BLaER1 treated with 17β-estradiol and CSF1 and Interleukin-3, amounts not matched to agents 10 nM and 100 nM (cell line): ENCODE data around the gene PLP2.
"Not testable (repeated sequence)": the region's sequence is repeated elsewhere in the genome, so short reads cannot be mapped to it uniquely, and the experiment has no call there.

ENCODE experiments used
- H3K27ac ChIP-seq, 11 experiments: shearing (Covaris generic); formaldehyde crosslinking; 2 replicates each; pipeline ENCODE4 v1.8.1; 2022
- H3K27me3 ChIP-seq, 11 experiments: shearing (Covaris generic); formaldehyde crosslinking; 2 replicates each; pipeline ENCODE4 v1.8.1; 2022
- H3K36me3 ChIP-seq, 11 experiments: shearing (Covaris generic); formaldehyde crosslinking; 2 replicates each; pipeline ENCODE4 v1.8.1; 2022
- H3K4me1 ChIP-seq, 10 experiments: shearing (Covaris generic); formaldehyde crosslinking; 2 replicates each; pipeline ENCODE4 v1.8.1; 2022
- H3K4me2 ChIP-seq, 11 experiments: shearing (Covaris generic); formaldehyde crosslinking; 2 replicates each; pipeline ENCODE4 v1.8.1; 2022
- H3K4me3 ChIP-seq, 10 experiments: shearing (Covaris generic); formaldehyde crosslinking; 2 replicates each; pipeline ENCODE4 v1.8.1; 2022
- H3K9ac ChIP-seq, 11 experiments: shearing (Covaris generic); formaldehyde crosslinking; 2 replicates each; pipeline ENCODE4 v1.8.1; 2022
- H3K9me3 ChIP-seq, 11 experiments: shearing (Covaris generic); formaldehyde crosslinking; replicated peaks in 1 of 11; 2 replicates each; pipeline ENCODE4 v1.8.1; 2022
- H4K20me1 ChIP-seq, 11 experiments: shearing (Covaris generic); formaldehyde crosslinking; 2 replicates each; pipeline ENCODE4 v1.8.1; 2022
- Cebpa-rat ChIP-seq, 11 experiments: shearing (Covaris generic); IDR thresholded peaks; 2 replicates each; pipeline ENCODE4 v1.8.1; 2022

PLP2 gene

DNA sequence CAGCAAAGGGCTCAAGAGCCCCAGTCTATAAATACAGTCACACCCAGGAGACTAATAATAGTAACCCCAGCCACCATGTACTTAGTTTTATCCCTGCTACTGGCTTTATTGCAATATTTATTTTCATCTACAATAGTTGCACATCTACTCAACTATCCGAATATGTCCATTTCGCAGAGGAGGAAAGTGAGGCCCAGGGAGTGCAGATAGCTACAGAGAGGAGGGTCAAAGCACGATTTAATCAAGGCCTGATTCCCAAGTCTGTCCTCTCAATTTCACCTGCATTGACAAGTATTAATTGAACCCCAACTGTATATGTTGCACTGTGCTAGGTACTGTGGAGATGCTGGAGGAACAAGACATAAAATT, 4.0 kb upstream of the PLP2 start:
- H3K27ac ChIP-seq: peak overlapping the region; percentile 67 to 96 (median 89)

DNA sequence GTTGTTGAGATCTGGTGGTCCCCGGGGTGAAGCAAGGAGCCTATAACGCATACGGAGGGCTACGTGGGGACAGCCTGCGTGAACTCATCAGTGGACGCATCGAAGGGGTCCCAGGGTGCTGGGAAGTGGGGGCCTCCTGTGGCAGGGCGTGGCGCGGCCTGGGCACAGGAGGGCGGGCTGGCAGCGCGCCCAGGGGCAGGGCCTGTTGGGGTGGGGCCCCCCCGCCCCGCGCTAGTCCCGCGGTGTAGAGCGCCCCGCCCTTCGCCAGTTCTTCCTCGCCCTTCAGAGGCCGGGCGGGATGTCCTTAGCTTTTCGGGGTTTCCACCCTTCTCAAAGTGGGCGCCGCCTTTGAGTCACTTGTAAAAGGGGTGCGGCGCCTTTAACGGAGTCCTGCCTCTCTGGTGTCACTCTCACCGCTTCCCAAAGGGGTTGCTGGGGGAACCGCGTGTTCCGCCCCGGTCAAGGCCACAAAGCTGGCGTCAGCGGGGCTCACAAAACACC, 632 bp downstream of the PLP2 start:
- peaks cover 0 to 4% (median 0%) of the 10 kb centered on the region in 11 experiments; a peak in 1 of 22 replicates for H3K27me3 ChIP-seq
- peaks cover 0 to 38% (median 15%) of the 10 kb centered on the region in 11 experiments; a peak in 14 of 22 replicates for H3K36me3 ChIP-seq
- H3K9ac ChIP-seq: peak overlapping the region; percentile 74 to 86 (median 83)
- peaks cover 0 to 35% (median 13%) of the 10 kb centered on the region in 11 experiments; a peak in 12 of 22 replicates for H3K9me3 ChIP-seq
- H3K4me3 ChIP-seq: peak overlapping the region; percentile 54 to 74 (median 66)
- no peak for TF ChIP-seq Cebpa-rat (IDR thresholded peaks at IDR 0.05)
- H4K20me1 ChIP-seq: peaks cover 0 to 8% (median 0%) of the 10 kb centered on the region in 11 experiments; a peak in 5 of 22 replicates
- H3K27ac ChIP-seq: peak overlapping the region; percentile 64 to 87 (median 80)
- H3K4me1 ChIP-seq: peaks cover 21 to 84% (median 55%) of the 10 kb centered on the region in 10 experiments
- H3K4me2 ChIP-seq: peak overlapping the region; percentile 71 to 84 (median 80)

More for the DNA sequence above, 4.0 kb upstream of the PLP2 start:
- Histone ChIP-seq H3K27me3 (peaks cover 0 to 4% (median 0%) of the 10 kb centered on the region in 11 experiments; a peak in 1 of 22 replicates), H3K4me3 (peak overlapping the region; percentile 42 to 67 (median 54); a peak in 19 of 20 replicates), H3K4me2 (peak overlapping the region; percentile 68 to 89 (median 80)), H4K20me1 (no peaks in the 10 kb centered on the region; a peak in 1 of 22 replicates), H3K9me3 (peaks cover 0 to 33% (median 20%) of the 10 kb centered on the region in 11 experiments; a peak in 14 of 22 replicates), H3K9ac (peak overlapping the region; percentile 70 to 87 (median 81)), H3K36me3 (no peaks in the 10 kb centered on the region), H3K4me1 (peaks cover 41 to 65% (median 55%) of the 10 kb centered on the region in 10 experiments)
- no peak for TF ChIP-seq Cebpa-rat (IDR thresholded peaks at IDR 0.05)

DNA sequence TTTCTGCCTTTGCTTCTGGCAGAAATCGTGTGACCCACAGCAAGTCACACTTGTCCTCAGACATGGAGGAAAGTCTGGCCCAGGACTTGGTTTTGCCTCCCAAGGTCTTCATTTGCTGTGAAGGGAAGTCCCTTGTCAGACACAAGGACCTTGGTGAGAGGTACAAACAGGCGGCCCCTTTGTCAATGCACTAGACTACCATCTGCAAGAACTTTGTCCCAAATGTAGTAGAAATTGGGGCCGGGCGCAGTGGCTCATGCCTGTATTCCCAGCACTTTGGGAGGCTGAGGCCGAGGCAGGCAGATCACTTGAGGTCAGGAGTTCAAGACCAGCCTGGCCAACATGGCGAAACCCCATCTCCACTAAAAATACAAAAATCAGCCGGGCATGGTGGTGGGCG, 1.8 kb downstream of the PLP2 start:
- peak overlapping the region in 2 of 11 experiments; percentile 79 to 84; a peak in 2 of 22 replicates for H3K9ac ChIP-seq

DNA sequence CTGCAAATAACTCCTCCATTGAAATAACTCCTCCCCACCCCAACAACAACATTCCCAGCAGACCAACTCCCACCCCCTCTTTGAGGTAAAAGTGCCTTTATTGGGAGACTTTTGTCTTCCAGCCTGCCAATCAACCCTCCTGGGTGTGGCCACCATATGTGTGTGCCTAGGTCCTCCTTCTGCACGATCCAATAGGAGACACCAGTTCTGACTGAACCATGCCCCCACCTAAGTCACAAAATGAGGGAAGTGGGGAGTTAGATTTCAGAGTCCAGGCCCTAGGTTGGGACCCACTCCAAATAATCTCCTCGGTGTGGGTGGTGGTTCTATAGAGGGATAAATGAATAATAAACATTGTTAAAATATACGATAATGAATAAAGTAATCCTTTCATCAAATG, 3.0 kb downstream of the PLP2 start:
- 0 out of 22 replicates have a peak, but pooled peaks cover 0 to 4% (median 0%) of the 10 kb centered on the region in 11 experiments for H3K27me3 ChIP-seq
- H3K27ac ChIP-seq: no peak overlapping the region
- peaks cover 9 to 69% (median 33%) of the 10 kb centered on the region in 10 experiments for H3K4me1 ChIP-seq
- H3K4me3 ChIP-seq: no peak overlapping the region
- no peak overlapping the region for H3K9ac ChIP-seq
- TF ChIP-seq Cebpa-rat (IDR thresholded peaks at IDR 0.05): no peak
- H4K20me1 ChIP-seq: peaks cover 0 to 31% (median 0%) of the 10 kb centered on the region in 11 experiments; a peak in 6 of 22 replicates
- peak overlapping the region in 1 of 11 experiments; percentile 12; a peak in 1 of 22 replicates for H3K4me2 ChIP-seq
- H3K9me3 ChIP-seq: peaks cover 0 to 35% (median 13%) of the 10 kb centered on the region in 11 experiments; a peak in 12 of 22 replicates
- H3K36me3 ChIP-seq: peaks cover 17 to 61% (median 36%) of the 10 kb centered on the region in 11 experiments; a peak in 20 of 22 replicates

More for the DNA sequence above, 1.8 kb downstream of the PLP2 start:
- Histone ChIP-seq H3K27ac (peak overlapping the region in 3 of 11 experiments; percentile 75 to 84 (median 83); a peak in 5 of 22 replicates), H3K9me3 (peaks cover 0 to 35% (median 13%) of the 10 kb centered on the region in 11 experiments; a peak in 12 of 22 replicates), H3K36me3 (peaks cover 7 to 49% (median 24%) of the 10 kb centered on the region in 11 experiments; a peak in 20 of 22 replicates), H3K4me2 (peak overlapping the region; percentile 71 to 84 (median 80); a peak in 20 of 22 replicates), H3K4me3 (peak overlapping the region in 3 of 10 experiments; percentile 64 to 74 (median 67); a peak in 7 of 20 replicates), H4K20me1 (peaks cover 0 to 20% (median 0%) of the 10 kb centered on the region in 11 experiments; a peak in 5 of 22 replicates), H3K4me1 (peaks cover 10 to 81% (median 45%) of the 10 kb centered on the region in 10 experiments)
- not testable (repeated sequence) for H3K27me3 ChIP-seq

DNA sequence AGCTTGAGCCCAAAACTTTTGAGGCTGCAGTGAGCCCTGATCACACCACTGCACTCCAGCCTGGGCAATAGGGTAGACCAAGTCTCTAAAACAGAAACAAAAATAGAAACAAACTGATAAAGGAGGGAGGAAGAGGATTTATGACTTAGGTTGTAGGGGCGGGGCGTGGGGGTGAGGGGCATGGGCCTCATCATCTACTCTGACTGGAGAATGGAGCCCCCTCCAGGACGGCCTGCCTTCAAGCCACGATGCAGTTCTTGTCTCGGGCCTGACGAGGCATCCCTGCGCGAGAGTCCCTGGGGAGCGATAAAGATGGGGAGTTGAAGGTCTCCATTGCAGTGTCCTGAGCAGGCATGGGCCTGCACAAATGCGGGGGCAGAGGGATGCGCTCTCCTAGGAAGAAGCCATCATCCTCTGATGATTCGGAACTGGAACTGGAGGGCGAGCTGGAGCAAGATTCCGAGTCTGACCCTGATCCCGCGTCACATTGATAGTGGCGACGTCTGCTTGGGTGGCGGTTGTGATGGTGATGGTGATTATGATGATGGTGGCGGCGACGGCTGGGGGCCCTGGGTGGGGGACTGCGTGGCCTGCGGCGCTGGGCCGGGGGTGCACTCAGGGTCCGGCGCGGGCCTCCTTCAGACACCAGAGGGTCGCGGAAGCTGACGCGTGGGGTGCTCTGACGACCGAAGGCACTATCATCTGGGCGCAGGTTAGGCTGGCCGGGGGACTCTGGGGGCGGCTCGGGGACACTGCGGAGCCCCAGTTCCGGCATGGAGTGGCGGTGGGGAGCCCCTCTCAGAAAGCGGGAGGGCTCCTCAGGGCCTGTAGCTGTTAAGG, 4.0 kb downstream of the PLP2 start:
- H3K4me3 ChIP-seq: no peak overlapping the region
- H3K4me2 ChIP-seq: peak overlapping the region in 4 of 11 experiments; percentile 46 to 66 (median 62); a peak in 8 of 22 replicates
- peaks cover 0 to 35% (median 13%) of the 10 kb centered on the region in 11 experiments; a peak in 12 of 22 replicates for H3K9me3 ChIP-seq
- H3K27me3 ChIP-seq: 0 out of 22 replicates have a peak, but pooled peaks cover 0 to 4% (median 0%) of the 10 kb centered on the region in 11 experiments
- TF ChIP-seq Cebpa-rat (IDR thresholded peaks at IDR 0.05): no peak
- peaks cover 9 to 60% (median 25%) of the 10 kb centered on the region in 10 experiments for H3K4me1 ChIP-seq
- no peak overlapping the region for H3K9ac ChIP-seq
- peaks cover 17 to 70% (median 44%) of the 10 kb centered on the region in 11 experiments; a peak in 20 of 22 replicates for H3K36me3 ChIP-seq
- H4K20me1 ChIP-seq: peaks cover 0 to 37% (median 0%) of the 10 kb centered on the region in 11 experiments; a peak in 7 of 22 replicates
- H3K27ac ChIP-seq: no peak overlapping the region

DNA sequence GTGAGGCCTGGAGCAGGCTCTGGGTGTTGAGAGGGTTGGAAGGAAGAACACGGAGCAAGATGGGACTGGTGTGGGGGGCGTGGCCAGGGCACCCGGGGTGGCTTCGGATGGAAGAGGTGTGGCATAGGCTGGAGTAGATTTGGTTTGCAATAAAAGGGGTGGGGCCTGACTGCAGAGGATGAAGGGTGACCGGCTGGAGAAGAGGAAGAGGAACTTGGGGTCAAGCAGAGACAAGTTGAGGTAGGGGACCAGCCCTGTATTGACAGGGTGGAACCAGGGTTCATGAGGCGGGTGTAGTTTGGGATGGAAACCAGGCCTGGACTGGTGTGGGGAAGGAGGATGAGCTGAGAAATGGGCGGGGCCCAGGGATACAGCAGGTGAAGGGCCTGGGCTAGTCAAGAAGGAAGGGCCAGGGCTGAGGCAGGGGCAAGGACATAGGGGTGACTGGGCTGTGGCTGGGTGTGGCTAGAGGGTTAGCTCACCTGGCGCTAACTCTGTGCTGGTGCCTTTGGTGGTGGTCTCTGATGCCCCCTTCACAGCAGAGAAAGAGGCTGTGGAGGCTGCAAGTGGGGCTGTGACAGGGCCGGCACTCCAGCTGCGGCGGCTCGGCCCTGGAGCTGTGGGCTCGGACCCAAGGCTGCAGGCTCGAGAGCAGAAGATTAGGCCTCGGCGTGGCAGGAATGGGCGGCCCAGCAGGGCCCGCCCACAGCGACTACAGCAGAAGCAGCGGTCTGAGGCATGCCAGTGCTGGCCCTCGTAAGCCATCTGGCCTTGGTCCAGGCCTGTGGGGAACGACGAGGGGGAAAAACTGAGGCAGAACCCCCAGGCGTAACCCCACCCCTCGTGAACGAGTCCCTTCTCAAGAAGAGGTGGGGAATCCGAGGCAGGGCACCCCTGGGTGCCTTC, 5.0 kb downstream of the PLP2 start:
- Histone ChIP-seq H4K20me1 (peaks cover 0 to 40% (median 0%) of the 10 kb centered on the region in 11 experiments; a peak in 7 of 22 replicates), H3K4me3 (0 out of 20 replicates have a peak overlapping the region, but pooled peaks of 1 of the 10 experiments have one; percentile 14), H3K4me1 (peaks cover 9 to 53% (median 23%) of the 10 kb centered on the region in 10 experiments), H3K9me3 (peaks cover 0 to 34% (median 9%) of the 10 kb centered on the region in 11 experiments; a peak in 12 of 22 replicates), H3K9ac (peak overlapping the region in 2 of 11 experiments; percentile 19 to 52; a peak in 2 of 22 replicates), H3K27ac (peak overlapping the region in 3 of 11 experiments; percentile 3 to 33 (median 22); a peak in 3 of 22 replicates), H3K27me3 (0 out of 22 replicates have a peak, but pooled peaks cover 0 to 4% (median 0%) of the 10 kb centered on the region in 11 experiments), H3K36me3 (peaks cover 17 to 75% (median 49%) of the 10 kb centered on the region in 11 experiments; a peak in 20 of 22 replicates), H3K4me2 (peak overlapping the region in 5 of 11 experiments; percentile 46 to 66 (median 62); a peak in 10 of 22 replicates)
- TF ChIP-seq Cebpa-rat (IDR thresholded peaks at IDR 0.05): no peak

DNA sequence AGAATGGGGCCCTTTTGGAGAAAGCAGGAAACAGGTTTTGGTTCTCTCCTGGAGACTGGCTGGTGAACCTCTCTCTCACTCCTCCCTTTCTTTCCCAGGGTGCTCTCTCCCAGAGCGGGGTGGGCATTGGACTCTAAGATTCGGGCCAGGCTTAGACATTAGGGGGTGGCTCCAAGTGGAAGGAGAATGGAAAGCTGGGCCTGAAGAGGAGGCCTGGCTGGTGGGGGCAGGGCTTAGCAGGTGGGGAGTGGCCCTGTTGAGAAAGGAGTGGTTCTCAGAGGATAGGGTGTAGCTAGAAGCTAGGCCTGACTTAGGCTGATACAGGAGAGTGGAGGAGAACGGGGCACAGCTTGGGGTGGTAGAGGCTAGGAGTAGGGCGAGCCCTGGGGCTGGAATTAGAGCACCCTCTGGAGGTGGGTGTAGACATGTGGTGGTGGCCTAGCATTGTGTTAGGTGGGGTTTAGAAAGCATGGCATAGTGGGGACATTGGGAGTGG, 5.7 kb downstream of the PLP2 start:
- Histone ChIP-seq H3K9ac (peak overlapping the region in 2 of 11 experiments; percentile 19 to 52; a peak in 2 of 22 replicates), H3K27me3 (0 out of 22 replicates have a peak, but pooled peaks cover 0 to 4% (median 0%) of the 10 kb centered on the region in 11 experiments), H3K9me3 (peaks cover 0 to 27% (median 7%) of the 10 kb centered on the region in 11 experiments; a peak in 12 of 22 replicates), H3K4me2 (peak overlapping the region in 4 of 11 experiments; percentile 46 to 66 (median 62); a peak in 7 of 22 replicates), H3K4me1 (peaks cover 9 to 53% (median 23%) of the 10 kb centered on the region in 10 experiments), H3K27ac (peak overlapping the region in 3 of 11 experiments; percentile 3 to 33 (median 22); a peak in 2 of 22 replicates), H3K36me3 (peaks cover 21 to 79% (median 52%) of the 10 kb centered on the region in 11 experiments; a peak in 21 of 22 replicates), H3K4me3 (no peak overlapping the region), H4K20me1 (peaks cover 0 to 40% (median 0%) of the 10 kb centered on the region in 11 experiments; a peak in 7 of 22 replicates)
- no peak for TF ChIP-seq Cebpa-rat (IDR thresholded peaks at IDR 0.05)
